Measurements from ENCODE around the gene PABPN1. TPM values are rescaled to one million over a fixed set of nuclear protein-coding genes. Genes with fewer than 3 reads are reported as not detected.

The PABPN1 gene
- total and polyA plus RNA-seq, 3 donors from 2014 or later, result 194 to 222 (median 194) TPM

- peak; percentile 37 for DNase-seq
- TF ChIP-seq CTCF (IDR thresholded peaks at IDR 0.05), result no peak
- no peak for TF ChIP-seq POLR2A (IDR thresholded peaks at IDR 0.05)
Observed at GRCh38 chr14:23284654-23285529, 36.4 kb upstream of the PABPN1 start.

GRCh38 chr14:23285530-23286019 is 35.7 kb upstream of the PABPN1 start:
- peak; percentile 22 for DNase-seq
- intact Hi-C loops (cut with DNase I; ENCODE audit: low total_unique reads), result no loop called here
- H3K27ac ChIP-seq, result peak overlapping the region; percentile 99
- H3K4me1 ChIP-seq, result peaks cover 21% of the 10 kb centered on the region
- H3K36me3 ChIP-seq (ENCODE audit: low read depth, missing control alignments), result no peaks in the 10 kb centered on the region
- TF ChIP-seq CTCF (IDR thresholded peaks at IDR 0.05) (no peak), POLR2A (IDR thresholded peaks at IDR 0.05) (no peak)
- H3K4me3 ChIP-seq, result peak overlapping the region; percentile 94 to 98
- 0 to 1% methylated on average over 19 to 22 of the region's 22 CpGs for WGBS, 2 donors
- H3K27me3 ChIP-seq, result no peaks in the 10 kb centered on the region
- no peaks in the 10 kb centered on the region for H3K9me3 ChIP-seq

More at GRCh38 chr14:23284654-23285529, 36.4 kb upstream of the PABPN1 start:
- 20 to 21% methylated on average over 9 of the region's 9 CpGs for WGBS, 2 donors
- Histone ChIP-seq H3K9me3 (no peaks in the 10 kb centered on the region), H3K36me3 (ENCODE audit: low read depth, missing control alignments) (no peaks in the 10 kb centered on the region), H3K4me3 (peak overlapping the region; percentile 94 to 98), H3K27me3 (no peaks in the 10 kb centered on the region), H3K27ac (peak overlapping the region; percentile 99), H3K4me1 (peaks cover 21% of the 10 kb centered on the region)
- intact Hi-C loops (cut with DNase I; ENCODE audit: low total_unique reads), result no loop called here

GRCh38 chr14:23286020-23286901 is 35.0 kb upstream of the PABPN1 start, which contains the start of gene HOMEZ:
Gene HOMEZ, minus strand, starts transcription at chr14:23286132. Its CDS starts 180 bp downstream, at chr14:23285952.
- intact Hi-C loops (cut with DNase I; ENCODE audit: low total_unique reads), result no loop called here
- TF ChIP-seq CTCF (IDR thresholded peaks at IDR 0.05) (peak in 2 of 3 experiments; percentile 33 to 44), POLR2A (IDR thresholded peaks at IDR 0.05) (peak; percentile 56)
- Histone ChIP-seq H3K9me3 (no peaks in the 10 kb centered on the region), H3K4me3 (peak within 1 kb of the TSS; percentile 94 to 98), H3K27ac (peak within 1 kb of the TSS; percentile 99), H3K36me3 (ENCODE audit: low read depth, missing control alignments) (no peaks in the 10 kb centered on the region), H3K4me1 (peaks cover 21% of the 10 kb centered on the region), H3K27me3 (no peaks in the 10 kb centered on the region)
- 0 to 1% methylated on average over 16 to 53 of the region's 53 CpGs for WGBS, 2 donors
- peak; percentile 99 for DNase-seq

GRCh38 chr14:23286902-23287479 is 34.3 kb upstream of the PABPN1 start:
- DNase-seq, result no peak
- Histone ChIP-seq H3K4me3 (peak overlapping the region; percentile 94 to 98), H3K9me3 (no peaks in the 10 kb centered on the region), H3K27ac (peak overlapping the region; percentile 97 to 99), H3K36me3 (ENCODE audit: low read depth, missing control alignments) (no peaks in the 10 kb centered on the region), H3K4me1 (peaks cover 21% of the 10 kb centered on the region), H3K27me3 (no peaks in the 10 kb centered on the region)
- TF ChIP-seq CTCF (IDR thresholded peaks at IDR 0.05), result no peak
- no peak for TF ChIP-seq POLR2A (IDR thresholded peaks at IDR 0.05)
- intact Hi-C loops (cut with DNase I; ENCODE audit: low total_unique reads), result no loop called here
- WGBS, 2 donors, result 34 to 36% methylated on average over 6 of the region's 6 CpGs

Data from testis (tissue), 3 donors.